Measurements from ENCODE around the gene SLC44A1.

SLC44A1 gene

GRCh38 chr9:105297442-105298075, 53.1 kb downstream of the SLC44A1 start:
- H3K27me3 ChIP-seq (ENCODE audit: insufficient read depth, insufficient read length), result no peaks in the 10 kb centered on the region
- H3K4me1 ChIP-seq (ENCODE audit: insufficient read depth, insufficient read length), result peaks cover 2% of the 10 kb centered on the region
- DNase-seq (ENCODE audit: low read depth, low spot score), result no peak
- no peak overlapping the region for H3K9ac ChIP-seq (ENCODE audit: insufficient read length, low read depth)
- H3K9me3 ChIP-seq (ENCODE audit: insufficient read depth, low read length), result no peaks in the 10 kb centered on the region
- no peak overlapping the region for H3K4me3 ChIP-seq (ENCODE audit: insufficient read length, low read depth)
- TF ChIP-seq SUZ12 (IDR thresholded peaks at IDR 0.05; ENCODE audit: extremely low read depth, insufficient read depth, insufficient read length) (no peak), YY1 (IDR thresholded peaks at IDR 0.05; ENCODE audit: insufficient read depth, insufficient read length) (no peak), ZNF274 (IDR thresholded peaks at IDR 0.05; ENCODE audit: low read depth, low read length) (no peak)
- peaks cover 15% of the 10 kb centered on the region for H3K36me3 ChIP-seq (ENCODE audit: insufficient read depth, insufficient read length, low read length)

DNA sequence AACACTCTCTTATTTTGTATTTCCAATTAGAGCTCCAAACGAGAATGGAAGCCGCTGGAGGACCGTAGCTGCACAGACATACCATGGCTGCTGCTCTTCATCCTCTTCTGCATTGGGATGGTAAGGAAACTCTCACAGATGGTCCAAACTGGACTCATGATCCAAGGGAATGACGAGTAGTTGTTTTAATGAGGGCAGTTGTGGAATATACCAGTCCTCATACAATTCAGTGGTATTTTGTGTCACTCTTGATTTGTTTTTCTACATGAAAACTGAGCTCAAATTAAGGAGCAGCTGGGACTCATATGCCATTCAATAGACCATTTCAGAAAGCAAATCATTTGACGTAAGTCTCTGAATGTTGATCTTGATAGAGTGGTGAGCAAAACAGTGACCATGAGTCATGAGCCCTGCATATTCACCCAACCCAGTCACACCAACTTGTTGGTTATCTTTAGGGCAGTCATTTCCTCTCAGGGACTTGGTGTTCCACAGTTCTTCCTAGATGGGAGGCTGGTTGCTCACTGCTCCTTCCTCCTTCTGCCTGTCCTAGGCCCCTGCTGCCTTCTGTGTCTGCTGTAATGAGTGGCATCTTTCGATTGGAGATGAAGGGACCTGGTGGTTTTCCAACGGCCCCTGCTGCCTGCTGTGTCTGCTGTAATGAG, 54.9 kb downstream of the SLC44A1 start:
- DNase-seq (ENCODE audit: low read depth, low spot score), result no peak
- peaks cover 2% of the 10 kb centered on the region for H3K4me1 ChIP-seq (ENCODE audit: insufficient read depth, insufficient read length)
- H3K27me3 ChIP-seq (ENCODE audit: insufficient read depth, insufficient read length), result no peaks in the 10 kb centered on the region
- no peak overlapping the region for H3K4me3 ChIP-seq (ENCODE audit: insufficient read length, low read depth)
- no peak for TF ChIP-seq ZNF274 (IDR thresholded peaks at IDR 0.05; ENCODE audit: low read depth, low read length)
- no peak for TF ChIP-seq YY1 (IDR thresholded peaks at IDR 0.05; ENCODE audit: insufficient read depth, insufficient read length)
- no peak for TF ChIP-seq SUZ12 (IDR thresholded peaks at IDR 0.05; ENCODE audit: extremely low read depth, insufficient read depth, insufficient read length)
- no peak overlapping the region for H3K9ac ChIP-seq (ENCODE audit: insufficient read length, low read depth)
- H3K36me3 ChIP-seq (ENCODE audit: insufficient read depth, insufficient read length, low read length), result peaks cover 27% of the 10 kb centered on the region
- H3K9me3 ChIP-seq (ENCODE audit: insufficient read depth, low read length), result no peaks in the 10 kb centered on the region

- H3K4me3 ChIP-seq (ENCODE audit: insufficient read length, low read depth), result no peak overlapping the region
- H3K9ac ChIP-seq (ENCODE audit: insufficient read length, low read depth), result no peak overlapping the region
- no peak for DNase-seq (ENCODE audit: low read depth, low spot score)
- no peaks in the 10 kb centered on the region for H3K4me1 ChIP-seq (ENCODE audit: insufficient read depth, insufficient read length)
- H3K36me3 ChIP-seq (ENCODE audit: insufficient read depth, insufficient read length, low read length), result peaks cover 27% of the 10 kb centered on the region
- H3K27me3 ChIP-seq (ENCODE audit: insufficient read depth, insufficient read length), result no peaks in the 10 kb centered on the region
- no peak for TF ChIP-seq SUZ12 (IDR thresholded peaks at IDR 0.05; ENCODE audit: extremely low read depth, insufficient read depth, insufficient read length)
- no peak for TF ChIP-seq ZNF274 (IDR thresholded peaks at IDR 0.05; ENCODE audit: low read depth, low read length)
- TF ChIP-seq YY1 (IDR thresholded peaks at IDR 0.05; ENCODE audit: insufficient read depth, insufficient read length), result no peak
- H3K9me3 ChIP-seq (ENCODE audit: insufficient read depth, low read length), result no peaks in the 10 kb centered on the region
Observed at GRCh38 chr9:105302728-105303127, 58.3 kb downstream of the SLC44A1 start.

- Histone ChIP-seq H3K4me3 (ENCODE audit: insufficient read length, low read depth) (no peak overlapping the region), H3K4me1 (ENCODE audit: insufficient read depth, insufficient read length) (no peaks in the 10 kb centered on the region), H3K9ac (ENCODE audit: insufficient read length, low read depth) (no peak overlapping the region), H3K9me3 (ENCODE audit: insufficient read depth, low read length) (no peaks in the 10 kb centered on the region), H3K27me3 (ENCODE audit: insufficient read depth, insufficient read length) (no peaks in the 10 kb centered on the region), H3K36me3 (ENCODE audit: insufficient read depth, insufficient read length, low read length) (peaks cover 20% of the 10 kb centered on the region)
- TF ChIP-seq YY1 (IDR thresholded peaks at IDR 0.05; ENCODE audit: insufficient read depth, insufficient read length) (no peak), SUZ12 (IDR thresholded peaks at IDR 0.05; ENCODE audit: extremely low read depth, insufficient read depth, insufficient read length) (no peak), ZNF274 (IDR thresholded peaks at IDR 0.05; ENCODE audit: low read depth, low read length) (no peak)
- no peak for DNase-seq (ENCODE audit: low read depth, low spot score)
Observed at GRCh38 chr9:105305856-105306255, 61.4 kb downstream of the SLC44A1 start.

DNA sequence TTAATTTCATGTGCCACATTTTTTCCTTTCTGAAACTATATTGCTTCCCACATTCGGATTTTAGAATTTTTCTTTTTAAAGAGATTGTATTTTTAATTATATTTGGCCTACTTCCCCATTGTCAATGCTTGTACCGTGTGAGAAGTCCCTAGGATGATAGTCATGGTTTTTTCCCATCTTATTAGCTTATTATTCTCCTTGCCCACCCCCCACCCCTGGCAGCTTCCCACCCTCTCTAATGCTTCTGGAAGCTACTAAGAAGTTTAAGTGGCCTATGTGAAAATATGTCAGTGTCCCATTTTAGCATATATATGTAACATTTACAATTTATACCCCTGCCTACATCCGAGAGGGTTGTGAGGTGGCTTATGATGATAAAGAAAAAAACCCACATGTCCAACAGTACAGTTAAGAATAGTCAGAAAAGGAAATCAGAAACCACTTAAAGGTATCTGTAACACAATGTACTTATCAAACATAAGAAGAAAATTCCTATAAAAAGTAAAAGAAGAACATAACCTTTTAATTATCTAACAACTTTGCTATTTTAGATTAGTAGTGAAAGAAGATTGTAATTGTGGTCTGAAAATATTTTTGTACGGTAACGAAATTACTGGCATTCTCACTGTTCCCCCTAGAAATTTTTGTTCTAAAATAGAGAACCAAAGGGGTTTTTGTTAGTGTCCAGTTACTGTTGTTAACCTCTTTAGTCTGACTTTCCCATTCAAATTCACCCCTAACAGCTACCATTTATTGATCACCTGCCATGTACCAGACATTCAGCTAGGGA, 62.1 kb downstream of the SLC44A1 start:
- TF ChIP-seq YY1 (IDR thresholded peaks at IDR 0.05; ENCODE audit: insufficient read depth, insufficient read length), result no peak
- no peak for TF ChIP-seq ZNF274 (IDR thresholded peaks at IDR 0.05; ENCODE audit: low read depth, low read length)
- TF ChIP-seq SUZ12 (IDR thresholded peaks at IDR 0.05; ENCODE audit: extremely low read depth, insufficient read depth, insufficient read length), result no peak
- Histone ChIP-seq H3K36me3 (ENCODE audit: insufficient read depth, insufficient read length, low read length) (peaks cover 20% of the 10 kb centered on the region), H3K4me1 (ENCODE audit: insufficient read depth, insufficient read length) (no peaks in the 10 kb centered on the region), H3K27me3 (ENCODE audit: insufficient read depth, insufficient read length) (no peaks in the 10 kb centered on the region), H3K9ac (ENCODE audit: insufficient read length, low read depth) (no peak overlapping the region), H3K4me3 (ENCODE audit: insufficient read length, low read depth) (no peak overlapping the region), H3K9me3 (ENCODE audit: insufficient read depth, low read length) (no peaks in the 10 kb centered on the region)
- no peak for DNase-seq (ENCODE audit: low read depth, low spot score)

DNA sequence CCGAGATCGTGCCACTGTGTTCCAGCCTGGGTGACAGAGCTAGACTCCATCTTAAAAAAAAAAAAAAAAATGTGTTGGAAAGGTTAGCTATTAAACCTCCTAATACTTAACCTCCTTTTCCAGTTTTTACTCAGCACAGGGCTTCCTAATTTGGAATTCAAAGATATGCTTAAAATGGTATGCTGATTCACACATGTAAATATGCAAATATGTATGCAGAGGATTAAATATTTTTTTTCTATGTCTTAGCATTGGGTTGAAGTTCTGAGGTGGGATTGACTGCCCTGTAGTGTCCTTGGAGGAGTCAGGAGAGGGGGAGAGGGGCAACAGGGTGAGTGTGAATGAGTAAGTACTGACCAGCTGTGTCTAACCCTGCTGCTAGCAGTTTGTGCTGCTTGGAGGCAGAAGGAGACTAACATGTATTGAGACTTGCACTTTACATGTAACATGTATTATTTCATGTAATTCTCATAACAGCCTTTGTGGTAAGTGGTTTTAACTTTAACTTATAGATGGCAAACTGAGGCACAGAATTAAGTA, 63.2 kb downstream of the SLC44A1 start:
- Histone ChIP-seq H3K36me3 (ENCODE audit: insufficient read depth, insufficient read length, low read length) (peaks cover 20% of the 10 kb centered on the region), H3K27me3 (ENCODE audit: insufficient read depth, insufficient read length) (no peaks in the 10 kb centered on the region), H3K4me3 (ENCODE audit: insufficient read length, low read depth) (no peak overlapping the region), H3K4me1 (ENCODE audit: insufficient read depth, insufficient read length) (no peaks in the 10 kb centered on the region), H3K9me3 (ENCODE audit: insufficient read depth, low read length) (no peaks in the 10 kb centered on the region), H3K9ac (ENCODE audit: insufficient read length, low read depth) (no peak overlapping the region)
- no peak for DNase-seq (ENCODE audit: low read depth, low spot score)
- TF ChIP-seq ZNF274 (IDR thresholded peaks at IDR 0.05; ENCODE audit: low read depth, low read length) (no peak), SUZ12 (IDR thresholded peaks at IDR 0.05; ENCODE audit: extremely low read depth, insufficient read depth, insufficient read length) (no peak), YY1 (IDR thresholded peaks at IDR 0.05; ENCODE audit: insufficient read depth, insufficient read length) (no peak)
